CD4-positive, alpha-beta T cell (primary cell): ENCODE results near the gene RNF167. TPM values are rescaled to one million over a fixed set of nuclear protein-coding genes. Genes with fewer than 3 reads are reported as not detected.
A peak's percentile ranks its signal among the peaks of the same experiment; 100 is the strongest.

Experiments
- ATAC-seq: fragments of 200-7000 bp; cut with Tn5 transposase; one replicate; pipeline ENCODE4 v1.10.0; 2022; ENCODE audit warnings: mild to moderate bottlenecking; ENCODE audit not compliant: poor library complexity
- CTCF ChIA-PET: fragments of 350-600 bp; sonication (Branson Sonifier 250); formaldehyde crosslinking; loops from one replicate; lab custom pipeline; 2021; ENCODE audit warnings: antibody characterized with exemption, inconsistent platforms; lab: Charles Lee
- POLR2A ChIA-PET: fragments of 350-600 bp; sonication (Branson Sonifier 250); formaldehyde crosslinking; loops from one replicate; lab custom pipeline; 2021; ENCODE audit warnings: antibody characterized with exemption, inconsistent platforms; lab: Charles Lee
- DNase-seq, 14 experiments: peaks; one replicate each; pipeline ENCODE4 v3.0.0-alpha.2; 2013 to 2020; ENCODE audit warnings: mixed read lengths in 2 of 14
- H3K27ac ChIP-seq, 2 donors: one replicate each; pipeline versions ENCODE4 v1.5.1 to v1.7.0; 2013; ENCODE audit warnings: low read length in 2 of 2, low read depth in 1 of 2, mild to moderate bottlenecking in 1 of 2
- H3K27me3 ChIP-seq, 2 experiments: 1 replicate in 1 of 2; 2 replicates in 1 of 2; pipeline versions ENCODE4 v1.6.1 to v1.7.0; 2013; ENCODE audit warnings: low read length in 2 of 2, control low read depth in 1 of 2, mild to moderate bottlenecking in 1 of 2, moderate library complexity in 1 of 2; ENCODE audit not compliant: insufficient read depth in 2 of 2, control insufficient read depth in 1 of 2
- H3K36me3 ChIP-seq: one replicate; pipeline ENCODE4 v1.6.1; 2013; ENCODE audit warnings: low read length, control low read depth; ENCODE audit not compliant: insufficient read depth
- H3K4me1 ChIP-seq: one replicate; pipeline ENCODE4 v1.6.1; 2013; ENCODE audit warnings: low read length, control low read depth; ENCODE audit not compliant: insufficient read depth
- H3K4me3 ChIP-seq: one replicate; pipeline ENCODE4 v1.5.1; 2013; ENCODE audit warnings: mild to moderate bottlenecking, low read length, moderate library complexity
- H3K9me3 ChIP-seq, 2 experiments: 1 replicate in 1 of 2; 2 replicates in 1 of 2; pipeline versions ENCODE4 v1.6.1 to v1.7.0; 2013; ENCODE audit warnings: low read length in 2 of 2, mild to moderate bottlenecking in 2 of 2, control low read depth in 1 of 2, moderate library complexity in 1 of 2; ENCODE audit not compliant: control insufficient read depth in 1 of 2, insufficient read depth in 1 of 2
- H3K27ac Mint-ChIP-seq: one replicate; pipeline ENCODE4 v1.8.0; 2020; ENCODE audit warnings: mixed read lengths
- H3K27me3 Mint-ChIP-seq: one replicate; pipeline ENCODE4 v1.8.0; 2021; ENCODE audit warnings: mixed read lengths
- H3K36me3 Mint-ChIP-seq: one replicate; pipeline ENCODE4 v1.8.0; 2021; ENCODE audit warnings: low read depth, mixed read lengths
- H3K4me1 Mint-ChIP-seq: one replicate; pipeline ENCODE4 v1.8.0; 2021; ENCODE audit warnings: low read depth, mixed read lengths
- H3K4me3 Mint-ChIP-seq: one replicate; pipeline ENCODE4 v1.8.0; 2020; ENCODE audit warnings: mild to moderate bottlenecking, mixed read lengths
- H3K9me3 Mint-ChIP-seq: one replicate; pipeline ENCODE4 v1.8.0; 2020; ENCODE audit warnings: mixed read lengths
- intact Hi-C, 2 experiments: fragments of 100-400 bp; cut with DNase I in 1 of 2; cut with micrococcal nuclease in 1 of 2; formaldehyde crosslinking; loops; one replicate each; pipeline versions ENCODE4 v1.15.1 to v1.9.0; 2023 to 2025; cut with DNase I, micrococcal nuclease
- total RNA-seq, 174 experiments: library from RNA in 2 of 174; stranded (reverse) in 2 of 174; gene quantifications; one replicate each; pipeline ENCODE4 v1.2.3 and lab custom pipeline; 2021 to 2026
- TF ChIP-seq, protein P1 (sequence below): fragments of 200-600 bp; IDR thresholded peaks from one replicate; pipeline ENCODE4 v1.8.0; 2022; ENCODE audit warnings: antibody characterized with exemption, mild to moderate bottlenecking

The RNF167 gene
- total RNA-seq, 2 experiments from 2014 or later: 59.3 to 62.8 TPM

GRCh38 chr17:4895121-4895520 lies 44.9 kb upstream of the RNF167 start:
- peaks cover 5% of the 10 kb centered on the region for H3K27me3 Mint-ChIP-seq

DNA sequence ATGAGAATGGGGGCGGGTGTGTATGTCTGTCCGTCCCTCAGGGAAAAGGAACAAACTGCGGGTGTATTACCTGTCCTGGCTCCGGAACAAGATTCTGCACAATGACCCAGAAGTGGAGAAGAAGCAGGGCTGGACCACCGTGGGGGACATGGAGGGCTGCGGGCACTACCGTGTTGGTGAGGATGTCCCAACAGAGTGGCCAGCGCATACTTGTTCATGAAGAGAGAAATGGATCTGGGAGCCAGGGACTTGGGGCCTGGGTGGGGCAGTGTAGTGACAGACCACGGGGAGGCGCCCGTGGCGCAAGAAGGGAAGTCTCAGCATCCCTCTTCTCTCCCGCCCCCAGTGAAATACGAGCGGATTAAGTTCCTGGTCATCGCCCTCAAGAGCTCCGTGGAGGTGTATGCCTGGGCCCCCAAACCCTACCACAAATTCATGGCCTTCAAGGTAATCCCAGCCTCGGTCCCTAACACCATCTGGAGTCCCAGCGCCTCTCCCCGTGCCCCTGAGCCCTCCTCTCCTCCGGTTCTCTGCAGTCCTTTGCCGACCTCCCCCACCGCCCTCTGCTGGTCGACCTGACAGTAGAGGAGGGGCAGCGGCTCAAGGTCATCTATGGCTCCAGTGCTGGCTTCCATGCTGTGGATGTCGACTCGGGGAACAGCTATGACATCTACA lies 44.3 kb upstream of the RNF167 start:
- DNase-seq (peak in 1 of 14 experiments; percentile 39), ATAC-seq (no peak)
- TF ChIP-seq, protein P1, sequence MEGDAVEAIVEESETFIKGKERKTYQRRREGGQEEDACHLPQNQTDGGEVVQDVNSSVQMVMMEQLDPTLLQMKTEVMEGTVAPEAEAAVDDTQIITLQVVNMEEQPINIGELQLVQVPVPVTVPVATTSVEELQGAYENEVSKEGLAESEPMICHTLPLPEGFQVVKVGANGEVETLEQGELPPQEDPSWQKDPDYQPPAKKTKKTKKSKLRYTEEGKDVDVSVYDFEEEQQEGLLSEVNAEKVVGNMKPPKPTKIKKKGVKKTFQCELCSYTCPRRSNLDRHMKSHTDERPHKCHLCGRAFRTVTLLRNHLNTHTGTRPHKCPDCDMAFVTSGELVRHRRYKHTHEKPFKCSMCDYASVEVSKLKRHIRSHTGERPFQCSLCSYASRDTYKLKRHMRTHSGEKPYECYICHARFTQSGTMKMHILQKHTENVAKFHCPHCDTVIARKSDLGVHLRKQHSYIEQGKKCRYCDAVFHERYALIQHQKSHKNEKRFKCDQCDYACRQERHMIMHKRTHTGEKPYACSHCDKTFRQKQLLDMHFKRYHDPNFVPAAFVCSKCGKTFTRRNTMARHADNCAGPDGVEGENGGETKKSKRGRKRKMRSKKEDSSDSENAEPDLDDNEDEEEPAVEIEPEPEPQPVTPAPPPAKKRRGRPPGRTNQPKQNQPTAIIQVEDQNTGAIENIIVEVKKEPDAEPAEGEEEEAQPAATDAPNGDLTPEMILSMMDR: no peak
- H3K27ac ChIP-seq: no peak overlapping the region
- H3K27ac Mint-ChIP-seq: no peak overlapping the region
- no peaks in the 10 kb centered on the region for H3K27me3 ChIP-seq
- no peak overlapping the region for H3K4me3 ChIP-seq
- H3K9me3 ChIP-seq: peaks cover 0 to 4% of the 10 kb centered on the region in 2 experiments
- H3K4me1 Mint-ChIP-seq: peaks cover 16% of the 10 kb centered on the region
- POLR2A ChIA-PET: no interaction called here
- no peaks in the 10 kb centered on the region for H3K9me3 Mint-ChIP-seq
- H3K4me1 ChIP-seq: peaks cover 21% of the 10 kb centered on the region
- peaks cover 67% of the 10 kb centered on the region for H3K36me3 Mint-ChIP-seq
- intact Hi-C loops: no loop called here
- H3K36me3 ChIP-seq: peaks cover 59% of the 10 kb centered on the region
- peaks cover 7% of the 10 kb centered on the region for H3K27me3 Mint-ChIP-seq
- CTCF ChIA-PET: interaction anchor here (1.2 kb wide), 1 partner anchor 106 kb away, joined by 4 read pairs; no protein-coding TSS in a partner anchor
- H3K4me3 Mint-ChIP-seq: peak overlapping the region; percentile 25

More at GRCh38 chr17:4895121-4895520, 44.9 kb upstream of the RNF167 start:
- no peak overlapping the region for H3K4me3 Mint-ChIP-seq
- peaks cover 71% of the 10 kb centered on the region for H3K36me3 Mint-ChIP-seq
- no peak overlapping the region for H3K4me3 ChIP-seq
- CTCF ChIA-PET: interaction anchor here (1.2 kb wide), 1 partner anchor 105 kb away, joined by 4 read pairs; no protein-coding TSS in a partner anchor
- no peak for ATAC-seq
- peak in 1 of 14 experiments; percentile 34 for DNase-seq
- no peaks in the 10 kb centered on the region for H3K27me3 ChIP-seq
- POLR2A ChIA-PET: no interaction called here
- peaks cover 15% of the 10 kb centered on the region for H3K4me1 ChIP-seq
- H3K9me3 Mint-ChIP-seq: no peaks in the 10 kb centered on the region
- intact Hi-C loops: no loop called here
- peaks cover 13% of the 10 kb centered on the region for H3K4me1 Mint-ChIP-seq
- peaks cover 66% of the 10 kb centered on the region for H3K36me3 ChIP-seq
- H3K9me3 ChIP-seq: no peaks in the 10 kb centered on the region
- no peak overlapping the region for H3K27ac ChIP-seq
- TF ChIP-seq, protein P1: no peak
- H3K27ac Mint-ChIP-seq: no peak overlapping the region

GRCh38 chr17:4896332-4897197 lies 43.5 kb upstream of the RNF167 start:
- Histone ChIP-seq H3K4me3 (no peak overlapping the region), H3K27ac (no peak overlapping the region), H3K27me3 (no peaks in the 10 kb centered on the region), H3K4me1 (peaks cover 29% of the 10 kb centered on the region), H3K36me3 (peaks cover 51% of the 10 kb centered on the region), H3K9me3 (peaks cover 0 to 11% of the 10 kb centered on the region in 2 experiments)
- H3K9me3 Mint-ChIP-seq: no peaks in the 10 kb centered on the region
- POLR2A ChIA-PET: no interaction called here
- TF ChIP-seq, protein P1: no peak
- H3K27ac Mint-ChIP-seq: no peak overlapping the region
- intact Hi-C loops: no loop called here
- peaks cover 62% of the 10 kb centered on the region for H3K36me3 Mint-ChIP-seq
- peaks cover 20% of the 10 kb centered on the region for H3K4me1 Mint-ChIP-seq
- DNase-seq (peak in 1 of 14 experiments; percentile 30), ATAC-seq (no peak)
- CTCF ChIA-PET: interaction anchor here (1.2 kb wide), 1 partner anchor 107 kb away, joined by 4 read pairs; no protein-coding TSS in a partner anchor
- H3K27me3 Mint-ChIP-seq: peaks cover 10% of the 10 kb centered on the region
- H3K4me3 Mint-ChIP-seq: no peak overlapping the region
